ENCODE data around the gene OPCML.

Gene OPCML

DNA sequence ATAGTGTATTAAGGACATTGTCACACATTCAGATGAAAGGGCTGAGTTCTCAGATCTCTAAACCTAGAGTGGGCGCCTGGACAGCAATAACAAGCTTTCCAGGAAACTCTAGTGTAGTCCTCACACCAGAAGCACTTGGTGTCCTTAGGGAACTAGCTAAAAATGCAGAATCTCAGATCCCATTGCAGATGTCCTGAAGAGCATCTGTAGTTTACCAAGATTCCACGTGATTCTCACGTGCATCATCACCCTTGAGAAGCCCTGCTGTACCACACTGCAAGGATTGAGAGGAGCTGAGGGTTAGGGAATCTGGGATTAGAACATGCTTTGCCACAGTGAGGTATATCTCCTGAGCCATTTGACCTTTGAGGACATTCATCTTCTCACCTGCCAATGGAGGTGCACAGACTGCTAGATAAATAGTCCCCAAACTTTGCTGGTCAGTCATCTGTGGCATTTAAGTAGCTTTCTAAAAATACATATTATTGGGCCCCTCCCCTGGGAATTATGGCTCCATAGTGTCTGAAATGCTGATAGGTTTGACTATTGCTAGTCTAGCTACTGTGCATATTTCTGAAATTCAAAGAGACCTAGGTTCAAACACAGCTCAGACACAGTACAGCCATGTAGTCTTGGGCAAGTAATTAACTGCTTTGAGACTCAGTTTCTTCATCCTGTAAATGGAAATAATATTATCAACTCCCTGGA is 1068.9 kb downstream of the OPCML start:
- Mint-ChIP-seq H3K9me3 (no peaks in the 10 kb centered on the region), H3K4me1 (no peaks in the 10 kb centered on the region), H3K27ac (no peak overlapping the region), H3K27me3 (no peaks in the 10 kb centered on the region), H3K36me3 (no peaks in the 10 kb centered on the region), H3K4me3 (no peak overlapping the region)

DNA sequence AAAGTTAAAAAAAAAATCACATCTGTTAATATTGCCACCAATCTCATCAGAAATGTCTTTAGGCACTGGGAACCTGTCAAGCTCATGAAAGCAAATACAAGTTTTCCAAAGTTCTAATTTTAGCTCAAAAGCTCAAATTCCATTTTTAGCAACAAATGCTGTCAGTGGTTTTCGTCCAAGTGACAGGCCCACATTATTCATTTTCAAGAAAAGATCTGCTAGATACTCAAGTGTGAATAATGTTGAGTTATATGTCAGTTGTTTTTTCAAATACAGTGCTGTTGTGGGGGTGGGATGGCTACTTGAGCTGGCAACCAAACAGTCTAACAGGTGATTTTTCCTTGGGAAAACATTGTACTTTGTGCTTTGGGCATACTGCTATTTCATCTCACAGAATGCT is 1072.6 kb downstream of the OPCML start:
- Mint-ChIP-seq H3K9me3 (no peaks in the 10 kb centered on the region), H3K36me3 (no peaks in the 10 kb centered on the region), H3K27me3 (no peaks in the 10 kb centered on the region), H3K27ac (no peak overlapping the region), H3K4me3 (no peak overlapping the region), H3K4me1 (no peaks in the 10 kb centered on the region)

DNA sequence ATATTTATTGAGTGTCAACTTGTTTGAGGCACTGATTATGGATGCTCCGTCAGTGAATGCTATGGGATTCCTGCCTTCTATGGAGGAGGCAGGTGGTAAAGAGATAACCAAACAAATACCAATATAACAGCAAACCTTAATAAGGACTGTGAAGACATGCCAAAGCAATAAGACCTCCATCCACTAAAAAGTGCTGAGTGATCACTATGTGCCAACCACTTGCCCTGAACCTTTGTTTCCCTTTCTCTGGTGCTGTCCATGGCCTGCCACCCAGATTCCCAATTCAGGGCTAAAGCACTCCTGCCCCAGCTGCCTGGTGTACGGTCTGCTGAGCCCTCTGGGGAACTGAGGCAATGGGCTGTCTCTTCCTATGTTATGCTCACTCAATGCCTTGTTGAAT is 1074.9 kb downstream of the OPCML start:
- no peak overlapping the region for H3K4me3 Mint-ChIP-seq

DNA sequence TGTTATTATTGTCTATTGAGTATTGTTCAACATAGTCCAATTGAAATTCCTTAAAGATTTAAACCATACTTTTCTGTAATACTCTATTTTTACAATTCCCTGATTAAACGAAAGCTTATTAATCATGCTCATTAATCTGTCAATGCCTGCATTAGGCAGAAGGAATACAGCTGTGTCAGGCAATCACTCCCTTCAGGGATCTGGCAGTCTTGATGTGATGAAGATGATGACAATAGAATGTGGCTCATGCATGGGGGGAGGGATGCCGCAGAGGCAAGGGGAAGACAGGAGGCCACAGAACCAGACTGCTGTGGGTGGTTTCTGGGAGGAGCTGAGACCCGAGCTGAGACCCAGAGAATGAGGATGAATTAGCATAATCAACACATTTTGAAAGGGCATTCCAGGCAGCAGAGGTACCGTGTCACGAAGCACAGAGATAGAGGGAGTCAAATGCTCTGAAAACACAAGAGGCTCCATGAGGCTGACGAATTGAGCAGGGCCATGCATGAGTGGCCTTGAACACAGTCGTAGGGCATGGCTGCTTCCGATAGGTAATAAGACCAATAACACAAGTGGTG is 1075.5 kb downstream of the OPCML start:
- no peaks in the 10 kb centered on the region for H3K36me3 Mint-ChIP-seq
- H3K4me1 Mint-ChIP-seq: no peaks in the 10 kb centered on the region
- H3K4me3 Mint-ChIP-seq: no peak overlapping the region
- no peak overlapping the region for H3K27ac Mint-ChIP-seq
- H3K9me3 Mint-ChIP-seq: no peaks in the 10 kb centered on the region
- no peaks in the 10 kb centered on the region for H3K27me3 Mint-ChIP-seq

More for the DNA sequence above, 1074.9 kb downstream of the OPCML start:
- Mint-ChIP-seq H3K9me3 (no peaks in the 10 kb centered on the region), H3K4me1 (no peaks in the 10 kb centered on the region), H3K27me3 (no peaks in the 10 kb centered on the region), H3K36me3 (no peaks in the 10 kb centered on the region), H3K27ac (no peak overlapping the region)

DNA sequence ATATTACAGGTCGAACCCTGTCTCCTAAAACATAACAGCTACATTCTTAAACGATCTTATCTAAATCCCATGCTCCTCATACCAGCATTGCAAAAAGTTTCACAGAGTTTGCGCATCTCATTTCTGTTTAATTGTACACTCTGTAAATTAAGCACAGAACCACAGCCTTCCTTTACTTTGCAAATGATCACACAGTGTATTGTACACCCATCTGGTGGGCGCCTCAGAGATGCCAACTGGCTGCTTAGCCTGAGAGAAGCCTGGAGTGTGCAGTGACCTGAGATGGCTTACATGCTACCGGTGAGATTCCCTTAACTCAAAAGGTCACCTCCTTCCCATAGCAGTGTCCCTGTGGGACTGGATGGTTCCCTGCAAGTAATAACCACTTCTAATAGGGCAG is 1077.3 kb downstream of the OPCML start:
- no peak overlapping the region for H3K27ac Mint-ChIP-seq
- no peaks in the 10 kb centered on the region for H3K9me3 Mint-ChIP-seq
- no peak overlapping the region for H3K4me3 Mint-ChIP-seq
- no peaks in the 10 kb centered on the region for H3K27me3 Mint-ChIP-seq
- H3K36me3 Mint-ChIP-seq: no peaks in the 10 kb centered on the region
- no peaks in the 10 kb centered on the region for H3K4me1 Mint-ChIP-seq

DNA sequence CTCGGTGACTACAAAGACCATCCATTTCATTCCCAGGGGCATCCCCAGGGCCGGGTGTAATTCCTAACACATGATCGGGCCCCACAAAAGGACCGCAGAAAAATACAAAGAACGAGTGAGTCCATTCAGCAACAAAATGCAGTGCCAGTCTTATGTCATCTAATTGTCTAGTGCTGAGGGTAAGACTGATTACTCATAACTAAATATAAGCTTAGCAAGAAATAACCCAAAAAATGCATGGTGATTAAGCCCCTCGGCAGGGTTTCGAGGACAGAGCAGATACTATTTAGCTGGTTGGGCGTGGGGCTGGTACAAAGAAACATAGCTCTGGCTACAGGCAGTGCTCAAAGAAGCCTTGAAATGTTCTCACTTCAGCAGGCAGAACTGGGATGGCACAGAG is 1078.9 kb downstream of the OPCML start:
- Mint-ChIP-seq H3K27me3 (no peaks in the 10 kb centered on the region), H3K9me3 (no peaks in the 10 kb centered on the region), H3K4me1 (no peaks in the 10 kb centered on the region), H3K27ac (no peak overlapping the region), H3K36me3 (no peaks in the 10 kb centered on the region), H3K4me3 (no peak overlapping the region)

DNA sequence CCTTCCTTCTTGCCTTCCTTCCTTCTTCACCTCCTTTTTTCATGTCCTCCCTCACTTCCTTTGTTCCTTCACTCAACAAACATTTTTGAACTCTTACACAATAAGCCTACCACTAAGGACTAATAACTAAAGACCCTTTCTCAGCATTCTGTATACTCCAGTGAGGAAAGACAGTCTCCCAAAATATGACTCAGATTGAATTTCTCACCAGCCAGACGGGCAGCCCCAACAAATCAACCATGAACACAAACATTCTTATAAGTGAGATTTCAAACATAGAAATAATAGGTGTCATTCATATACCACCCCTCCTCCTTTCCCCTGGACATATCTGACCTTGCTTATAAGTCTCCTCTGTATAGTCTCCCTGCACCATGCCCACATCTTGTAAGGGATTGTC is 1079.7 kb downstream of the OPCML start:
- Mint-ChIP-seq H3K4me1 (no peaks in the 10 kb centered on the region), H3K27ac (no peak overlapping the region), H3K27me3 (no peaks in the 10 kb centered on the region), H3K36me3 (no peaks in the 10 kb centered on the region), H3K9me3 (no peaks in the 10 kb centered on the region), H3K4me3 (no peak overlapping the region)

DNA sequence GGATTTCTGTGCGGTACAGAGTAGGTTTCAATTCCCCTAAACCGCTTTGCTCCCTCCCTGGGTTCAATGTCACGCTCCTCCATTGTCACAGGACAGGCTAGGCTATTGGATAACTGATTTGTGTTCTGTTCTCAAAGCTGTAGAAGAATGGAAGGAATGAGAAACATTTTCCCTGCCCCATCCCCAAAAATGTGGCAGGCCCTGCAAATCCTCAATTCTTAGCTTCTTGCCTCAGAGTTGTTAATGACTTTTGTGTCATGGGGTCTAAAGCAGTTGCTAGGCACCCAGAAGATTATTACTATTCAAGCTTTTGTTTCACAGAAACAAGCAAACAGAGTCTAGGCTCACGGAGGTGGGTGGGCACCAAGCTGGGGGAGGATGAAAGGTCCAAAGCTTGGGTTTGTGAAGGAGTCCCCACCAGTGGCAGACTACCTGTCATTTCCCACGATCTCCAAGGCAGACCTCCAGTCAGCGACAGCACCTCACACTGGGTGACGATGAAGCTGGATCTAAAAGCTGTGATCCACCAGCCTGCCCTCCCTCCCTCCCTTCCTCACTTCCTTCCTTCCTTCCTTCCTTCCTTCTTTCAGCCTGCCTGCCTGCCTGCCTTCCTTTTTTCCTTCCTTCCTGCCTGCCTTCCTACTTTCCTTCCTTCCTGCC is 1080.2 kb downstream of the OPCML start:
- no peaks in the 10 kb centered on the region for H3K36me3 Mint-ChIP-seq
- no peaks in the 10 kb centered on the region for H3K4me1 Mint-ChIP-seq
- no peaks in the 10 kb centered on the region for H3K27me3 Mint-ChIP-seq
- H3K4me3 Mint-ChIP-seq: no peak overlapping the region
- no peaks in the 10 kb centered on the region for H3K9me3 Mint-ChIP-seq
- no peak overlapping the region for H3K27ac Mint-ChIP-seq

DNA sequence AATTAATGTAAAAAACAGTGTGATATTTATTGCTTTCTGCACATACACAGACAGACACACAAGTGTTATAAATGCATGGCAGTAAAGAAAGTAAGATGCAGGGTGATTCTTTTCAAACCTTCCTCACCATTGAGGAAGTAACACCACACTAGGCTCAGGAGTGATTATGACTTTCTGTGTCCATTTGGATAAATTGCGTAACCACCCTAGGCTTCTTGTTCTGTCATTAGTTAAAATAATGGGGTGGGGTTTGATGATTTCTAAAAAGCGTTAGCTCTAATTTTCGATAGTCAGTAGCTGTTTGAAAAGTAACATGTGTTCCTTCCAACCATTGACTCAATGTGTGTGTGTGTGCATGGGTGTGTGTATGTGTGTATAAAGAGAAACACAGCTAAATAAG is 1081.7 kb downstream of the OPCML start:
- Mint-ChIP-seq H3K9me3 (no peaks in the 10 kb centered on the region), H3K4me1 (no peaks in the 10 kb centered on the region)

DNA sequence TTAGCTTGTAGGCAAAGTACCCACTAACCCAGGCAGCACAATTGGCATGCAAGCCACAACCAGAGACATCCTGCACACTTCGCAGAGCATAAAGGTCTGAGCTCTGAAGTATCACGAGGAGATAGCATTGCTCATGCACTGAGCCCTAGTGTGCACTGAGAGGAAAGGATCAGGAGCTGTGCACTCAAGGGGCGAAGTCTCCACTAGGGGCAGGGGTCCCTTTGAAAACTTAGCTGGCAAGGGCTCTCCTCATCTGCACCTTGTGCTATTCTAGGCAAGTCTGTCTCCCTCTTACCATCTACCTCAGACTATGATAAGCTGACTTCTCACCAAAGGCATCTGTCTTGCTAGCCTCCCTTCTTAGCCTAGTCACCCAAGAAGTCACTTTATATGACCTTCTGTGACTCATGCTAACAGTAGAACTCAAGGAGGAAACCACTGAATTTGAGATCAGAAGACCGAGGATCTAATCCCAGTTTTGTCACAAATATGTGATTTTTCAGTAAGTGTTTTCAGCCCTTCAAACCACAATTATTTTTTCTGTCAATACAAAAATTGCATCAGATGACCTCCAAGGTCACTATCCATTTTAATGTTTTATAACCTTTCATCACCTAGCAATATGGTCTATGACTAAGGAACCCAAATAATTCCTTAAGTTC is 1083.8 kb downstream of the OPCML start:
- H3K27me3 Mint-ChIP-seq: no peaks in the 10 kb centered on the region
- H3K9me3 Mint-ChIP-seq: no peaks in the 10 kb centered on the region
- H3K4me3 Mint-ChIP-seq: no peak overlapping the region
- H3K4me1 Mint-ChIP-seq: no peaks in the 10 kb centered on the region
- no peaks in the 10 kb centered on the region for H3K36me3 Mint-ChIP-seq
- no peak overlapping the region for H3K27ac Mint-ChIP-seq

More for the DNA sequence above, 1081.7 kb downstream of the OPCML start:
- H3K27ac Mint-ChIP-seq: no peak overlapping the region
- H3K27me3 Mint-ChIP-seq: no peaks in the 10 kb centered on the region
- no peak overlapping the region for H3K4me3 Mint-ChIP-seq
- no peaks in the 10 kb centered on the region for H3K36me3 Mint-ChIP-seq

DNA sequence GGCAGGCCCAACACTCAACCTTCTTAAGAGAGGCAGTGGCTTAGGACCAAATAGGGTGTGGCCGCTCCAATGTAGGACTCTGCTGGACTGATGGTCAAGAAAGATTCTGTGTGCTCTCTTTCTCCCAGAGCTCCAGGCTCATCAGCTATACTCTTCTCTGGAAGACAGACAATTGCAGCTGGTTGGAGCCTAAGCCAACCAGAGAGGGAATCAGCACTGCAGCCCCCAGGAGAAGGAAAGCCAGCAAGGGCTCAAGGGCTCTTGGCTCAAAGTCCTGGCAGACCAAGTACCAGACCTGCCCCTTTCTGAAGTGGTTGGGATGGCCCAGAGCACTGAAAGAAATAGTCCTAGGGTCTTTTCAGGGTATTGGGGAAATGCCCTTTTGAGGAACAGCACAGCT is 1084.5 kb downstream of the OPCML start:
- Mint-ChIP-seq H3K36me3 (no peaks in the 10 kb centered on the region), H3K4me1 (no peaks in the 10 kb centered on the region), H3K27me3 (no peaks in the 10 kb centered on the region), H3K9me3 (no peaks in the 10 kb centered on the region), H3K27ac (no peak overlapping the region), H3K4me3 (no peak overlapping the region)

DNA sequence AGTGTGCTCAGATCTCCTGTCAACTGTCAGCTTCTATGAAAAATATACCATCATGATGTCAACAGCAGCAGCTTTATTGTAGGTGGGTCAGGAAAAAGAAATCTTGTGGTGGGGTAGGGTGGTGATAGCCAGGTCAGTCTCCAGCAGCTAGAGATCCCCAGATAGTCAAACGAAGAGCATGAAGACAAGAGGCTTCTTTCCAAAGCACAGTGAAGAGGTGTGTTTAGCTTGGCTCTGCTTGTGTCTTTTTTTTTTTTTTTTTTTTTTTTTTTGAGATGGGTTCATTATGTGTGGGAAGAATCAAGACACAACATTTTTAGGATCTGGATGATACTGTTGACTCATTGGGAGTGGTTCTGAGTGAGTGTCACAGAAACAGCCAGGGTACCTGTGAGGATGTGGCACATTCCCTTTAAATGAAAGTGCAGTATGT is 1086.4 kb downstream of the OPCML start:
- Mint-ChIP-seq H3K27ac (no peak overlapping the region), H3K4me1 (no peaks in the 10 kb centered on the region), H3K27me3 (no peaks in the 10 kb centered on the region), H3K4me3 (no peak overlapping the region), H3K9me3 (no peaks in the 10 kb centered on the region), H3K36me3 (no peaks in the 10 kb centered on the region)

DNA sequence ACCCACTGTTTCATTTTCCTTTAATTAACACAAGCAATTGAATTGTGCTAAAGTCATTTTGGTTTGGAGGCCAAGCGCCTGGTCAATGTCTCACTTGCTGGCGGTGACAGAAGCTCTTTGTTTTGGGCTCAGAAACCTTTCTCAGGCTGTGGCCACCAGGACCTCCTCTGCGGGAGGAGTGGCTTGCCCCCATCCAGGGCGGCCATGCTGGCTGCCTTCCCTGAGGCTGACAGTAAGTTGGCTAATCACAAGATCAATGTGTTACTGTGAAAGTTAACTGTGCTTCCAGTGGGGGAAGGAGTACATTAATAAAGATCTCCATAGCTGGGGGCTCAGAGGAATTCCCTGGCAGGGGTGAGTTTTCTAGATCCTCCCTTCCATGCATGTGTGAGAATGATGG is 1087.4 kb downstream of the OPCML start:
- Mint-ChIP-seq H3K4me1 (no peaks in the 10 kb centered on the region), H3K9me3 (no peaks in the 10 kb centered on the region), H3K27me3 (no peaks in the 10 kb centered on the region), H3K36me3 (no peaks in the 10 kb centered on the region), H3K4me3 (no peak overlapping the region), H3K27ac (no peak overlapping the region)

DNA sequence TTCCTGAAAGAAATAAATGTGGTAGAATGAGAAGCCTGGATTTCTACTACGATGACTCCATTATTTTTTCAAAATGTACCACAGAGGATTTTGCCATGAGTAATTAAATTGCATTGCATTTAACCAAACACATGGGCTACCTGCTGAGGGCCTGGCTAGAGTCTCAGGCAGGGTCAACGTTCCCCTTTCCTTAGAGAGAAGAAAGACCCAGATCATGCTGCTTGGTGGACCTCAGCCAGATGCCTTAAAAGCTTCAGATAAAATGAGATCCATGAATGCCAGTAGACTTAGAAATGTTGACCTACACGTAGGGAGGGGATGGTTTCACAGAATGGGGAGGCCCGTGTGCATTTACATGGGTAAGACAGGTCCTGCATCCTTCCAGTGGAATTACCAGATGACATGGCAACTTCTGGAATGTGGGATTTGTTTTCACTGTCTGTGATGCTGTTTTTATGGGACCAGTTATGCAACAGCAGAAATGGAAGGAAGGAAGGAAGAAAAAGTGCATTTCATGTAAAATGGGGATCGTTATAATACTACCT is 1092.5 kb downstream of the OPCML start:
- Mint-ChIP-seq H3K4me3 (no peak overlapping the region), H3K27ac (no peak overlapping the region), H3K9me3 (peaks cover 6% of the 10 kb centered on the region), H3K36me3 (no peaks in the 10 kb centered on the region), H3K27me3 (no peaks in the 10 kb centered on the region), H3K4me1 (no peaks in the 10 kb centered on the region)

DNA sequence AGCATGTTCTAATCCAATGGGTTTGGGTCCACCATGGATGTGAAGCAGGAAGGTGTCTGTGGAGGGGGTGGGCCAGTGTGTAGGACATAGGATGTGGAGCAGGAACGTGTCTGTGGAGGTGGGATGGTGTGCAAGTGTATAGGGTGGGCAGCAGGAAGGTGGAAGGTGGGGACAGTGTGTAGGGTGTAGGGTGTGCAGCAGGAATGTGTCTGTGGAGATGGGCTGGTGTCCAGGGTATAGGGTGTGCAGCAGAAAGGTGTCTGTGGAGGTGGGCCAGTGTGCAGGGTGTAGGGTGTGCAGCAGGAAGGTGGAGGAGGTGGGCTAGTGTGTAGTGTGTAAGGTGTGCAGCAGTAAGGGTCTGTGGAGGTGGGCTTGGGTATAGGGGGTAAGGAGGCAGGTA is 1093.9 kb downstream of the OPCML start:
- Mint-ChIP-seq H3K4me1 (no peaks in the 10 kb centered on the region), H3K4me3 (no peak overlapping the region), H3K36me3 (no peaks in the 10 kb centered on the region), H3K27me3 (no peaks in the 10 kb centered on the region), H3K27ac (no peak overlapping the region), H3K9me3 (peaks cover 6% of the 10 kb centered on the region)
